ENCODE data around the gene EVA1B. TPM values are rescaled to one million over a fixed set of nuclear protein-coding genes. Genes with fewer than 3 reads are reported as not detected.

The EVA1B gene
- total and polyA plus RNA-seq, 2 of the 13 experiments (the other 11 are each of a cell fraction or from before 2014, with no cell fraction given) = 3.9 to 6.6 TPM

GRCh38 chr1:36276688-36277087 is 46.8 kb downstream of the EVA1B start (continued):
- no peak for TF ChIP-seq ZGPAT (CRISPR knock-in tag; IDR thresholded peaks at IDR 0.05)

GRCh38 chr1:36274201-36274600 is 49.2 kb downstream of the EVA1B start:
- ChIA-PET CTCF (ENCODE audit: low intra/inter-chr PET ratio, low total read pairs) (no interaction called here), POLR2A (no interaction called here)
- no peak overlapping the region for H2AFZ ChIP-seq (ENCODE audit: low read length)
- 90% methylated on average over 1 of the region's 1 CpG for WGBS (ENCODE audit: low lambda C conversion rate)
- H3K4me3 ChIP-seq (replicated peaks in 1 of 3; ENCODE audit: insufficient read depth in 1 of 3, low read depth in 2 of 3, low read length in 3 of 3) = no peak overlapping the region
- no peak for FAIRE-seq
- in situ Hi-C loops (cut with HindIII; ENCODE audit: extremely low pct_ligation_motif_present, low pct_unique_long_range_greater_than_20kb) (no loop called here), intact Hi-C loops (cut with micrococcal nuclease; ENCODE audit: unreplicated experiment) (no loop called here)
- ATAC-seq = no peak
- H3K9ac ChIP-seq (ENCODE audit: insufficient read depth, low read depth, low read length) = no peak overlapping the region
- no peaks in the 10 kb centered on the region for H3K9me3 ChIP-seq (ENCODE audit: low read length)
- no peak for DNase-seq (ENCODE audit: low spot score)
- peaks cover 33% of the 10 kb centered on the region for H3K4me1 ChIP-seq (ENCODE audit: insufficient read depth, low read length)
- H3K27ac ChIP-seq (ENCODE audit: extremely low read length, insufficient read depth, low read length) = no peak overlapping the region
- 0 out of 2 replicates have a peak, but pooled peaks cover 6% of the 10 kb centered on the region for H4K20me1 ChIP-seq (ENCODE audit: insufficient read depth, low read length)
- no TSS peak for BruUV-seq (replicated peaks)
- H3K27me3 ChIP-seq (ENCODE audit: control insufficient read depth in 1 of 2, insufficient read depth in 2 of 2, low read length in 2 of 2) = no peaks in the 10 kb centered on the region
- peaks cover 61% of the 10 kb centered on the region for H3K79me2 ChIP-seq (ENCODE audit: insufficient read depth, low read length)
- H3K36me3 ChIP-seq (replicated peaks in 1 of 2; ENCODE audit: control insufficient read depth in 1 of 2, insufficient read depth in 2 of 2, low read length in 2 of 2) = peaks cover 4 to 36% of the 10 kb centered on the region in 2 experiments
- no peak overlapping the region for H3K4me2 ChIP-seq (ENCODE audit: low read depth, low read length)
- TF ChIP-seq TOE1 (CRISPR knock-in tag; IDR thresholded peaks at IDR 0.05) (no peak), ZBTB37 (CRISPR knock-in tag; IDR thresholded peaks at IDR 0.05) (no peak), ZNF407 (CRISPR knock-in tag; IDR thresholded peaks at IDR 0.05; ENCODE audit: not compliant biosample characterization) (no peak), ESRRA (CRISPR knock-in tag; IDR thresholded peaks at IDR 0.05; ENCODE audit: low read depth) (no peak), ZBTB46 (CRISPR knock-in tag; IDR thresholded peaks at IDR 0.05; ENCODE audit: borderline replicate concordance) (no peak), HMGA1 (CRISPR knock-in tag; conservative IDR thresholded peaks at IDR 0.05) (no peak), RBM39 (IDR thresholded peaks at IDR 0.05; ENCODE audit: low read depth, low read length, poor library complexity, severe bottlenecking) (no peak), JUNB (CRISPR knock-in tag; IDR thresholded peaks at IDR 0.05; ENCODE audit: borderline replicate concordance) (no peak)
